WERI-Rb-1 (cell line): ENCODE results near the gene ABCC1.

Experiments
- DNase-seq: peaks from one replicate; pipeline ENCODE4 v3.0.0-alpha.2; 2020
- H3K27ac ChIP-seq: fragments of 250-450 bp; sonication (Bioruptor Pico); 2 replicates; pipeline ENCODE4 v1.5.1; 2020; ENCODE audit warnings: mild to moderate bottlenecking, moderate library complexity
- H3K27me3 ChIP-seq: fragments of 250-450 bp; sonication (Bioruptor Pico); 2 replicates; pipeline ENCODE4 v1.5.1; 2021; ENCODE audit warnings: mild to moderate bottlenecking, low read depth, moderate library complexity; ENCODE audit not compliant: insufficient read depth, severe bottlenecking
- H3K36me3 ChIP-seq: fragments of 250-450 bp; sonication (Bioruptor Pico); 2 replicates; pipeline ENCODE4 v1.5.1; 2020; ENCODE audit warnings: mild to moderate bottlenecking, moderate library complexity
- H3K4me3 ChIP-seq: 2 replicates; pipeline ENCODE4 v1.5.1; 2011; ENCODE audit warnings: low read depth, mild to moderate bottlenecking, control low read depth, low read length
- H3K9me3 ChIP-seq: fragments of 250-450 bp; sonication (Bioruptor Pico); 2 replicates; pipeline ENCODE4 v1.5.1; 2021; ENCODE audit warnings: mild to moderate bottlenecking, moderate library complexity; ENCODE audit not compliant: severe bottlenecking
- TF ChIP-seq, protein P1 (sequence below): IDR thresholded peaks from 2 replicates; pipeline ENCODE4 v1.5.1; 2011; ENCODE audit warnings: low read depth, mild to moderate bottlenecking, control low read depth, inconsistent platforms, low read length

The ABCC1 gene

GRCh38 chr16:16081141-16081540 is 131.7 kb downstream of the ABCC1 start:
- no peak for DNase-seq
- H3K27ac ChIP-seq = no peak overlapping the region
- H3K27me3 ChIP-seq = no peaks in the 10 kb centered on the region
- no peaks in the 10 kb centered on the region for H3K9me3 ChIP-seq
- TF ChIP-seq, protein P1, sequence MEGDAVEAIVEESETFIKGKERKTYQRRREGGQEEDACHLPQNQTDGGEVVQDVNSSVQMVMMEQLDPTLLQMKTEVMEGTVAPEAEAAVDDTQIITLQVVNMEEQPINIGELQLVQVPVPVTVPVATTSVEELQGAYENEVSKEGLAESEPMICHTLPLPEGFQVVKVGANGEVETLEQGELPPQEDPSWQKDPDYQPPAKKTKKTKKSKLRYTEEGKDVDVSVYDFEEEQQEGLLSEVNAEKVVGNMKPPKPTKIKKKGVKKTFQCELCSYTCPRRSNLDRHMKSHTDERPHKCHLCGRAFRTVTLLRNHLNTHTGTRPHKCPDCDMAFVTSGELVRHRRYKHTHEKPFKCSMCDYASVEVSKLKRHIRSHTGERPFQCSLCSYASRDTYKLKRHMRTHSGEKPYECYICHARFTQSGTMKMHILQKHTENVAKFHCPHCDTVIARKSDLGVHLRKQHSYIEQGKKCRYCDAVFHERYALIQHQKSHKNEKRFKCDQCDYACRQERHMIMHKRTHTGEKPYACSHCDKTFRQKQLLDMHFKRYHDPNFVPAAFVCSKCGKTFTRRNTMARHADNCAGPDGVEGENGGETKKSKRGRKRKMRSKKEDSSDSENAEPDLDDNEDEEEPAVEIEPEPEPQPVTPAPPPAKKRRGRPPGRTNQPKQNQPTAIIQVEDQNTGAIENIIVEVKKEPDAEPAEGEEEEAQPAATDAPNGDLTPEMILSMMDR = no peak
- H3K4me3 ChIP-seq = no peak overlapping the region
- peaks cover 53% of the 10 kb centered on the region for H3K36me3 ChIP-seq

GRCh38 chr16:16082255-16082654 is 132.8 kb downstream of the ABCC1 start:
- Histone ChIP-seq H3K27me3 (no peaks in the 10 kb centered on the region), H3K27ac (no peak overlapping the region), H3K36me3 (peaks cover 46% of the 10 kb centered on the region), H3K9me3 (no peaks in the 10 kb centered on the region), H3K4me3 (no peak overlapping the region)
- TF ChIP-seq, protein P1 = no peak
- DNase-seq = no peak

GRCh38 chr16:16083421-16084156 is 134.2 kb downstream of the ABCC1 start:
- Histone ChIP-seq H3K36me3 (peaks cover 45% of the 10 kb centered on the region), H3K4me3 (no peak overlapping the region), H3K27ac (no peak overlapping the region), H3K27me3 (no peaks in the 10 kb centered on the region), H3K9me3 (no peaks in the 10 kb centered on the region)
- peak; percentile 13 for DNase-seq
- TF ChIP-seq, protein P1 = no peak

- Histone ChIP-seq H3K27me3 (no peaks in the 10 kb centered on the region), H3K36me3 (peaks cover 50% of the 10 kb centered on the region), H3K4me3 (no peak overlapping the region), H3K27ac (no peak overlapping the region), H3K9me3 (no peaks in the 10 kb centered on the region)
- DNase-seq = no peak
- TF ChIP-seq, protein P1 = no peak
These were observed 135.5 kb downstream of the ABCC1 start for GRCh38 chr16:16084874-16085273.

DNA sequence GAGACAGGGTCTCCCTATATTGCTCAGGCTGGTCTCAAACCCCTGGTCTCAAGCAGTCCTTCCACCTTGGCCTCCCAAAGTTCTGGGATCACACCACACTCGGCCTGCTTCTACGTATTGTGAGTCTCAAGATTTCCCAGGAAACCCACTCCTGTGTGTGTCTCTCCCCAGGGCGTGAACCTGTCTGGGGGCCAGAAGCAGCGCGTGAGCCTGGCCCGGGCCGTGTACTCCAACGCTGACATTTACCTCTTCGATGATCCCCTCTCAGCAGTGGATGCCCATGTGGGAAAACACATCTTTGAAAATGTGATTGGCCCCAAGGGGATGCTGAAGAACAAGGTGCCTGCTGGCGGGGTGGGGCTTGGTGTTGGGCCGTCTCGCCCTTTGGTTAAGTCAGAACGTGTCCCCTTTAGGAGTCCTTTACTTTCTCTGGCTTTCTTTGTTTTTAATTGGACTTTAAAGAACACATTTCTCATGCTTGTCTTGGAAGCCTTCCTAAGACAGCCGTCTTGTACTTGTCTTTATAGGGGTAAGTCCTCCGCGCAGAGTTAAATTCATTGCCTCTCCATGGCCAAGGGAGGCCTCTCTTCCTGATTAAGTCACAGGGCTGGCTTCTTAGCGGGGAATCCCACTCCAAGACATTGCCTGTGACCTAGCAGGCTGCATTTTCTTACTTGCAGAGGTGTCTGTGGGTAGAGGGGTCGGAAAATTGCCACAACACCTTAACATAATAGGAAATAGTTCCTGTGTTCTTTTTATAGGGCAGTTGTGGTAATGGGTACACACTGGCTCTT is 137.4 kb downstream of the ABCC1 start:
- no peak overlapping the region for H3K4me3 ChIP-seq
- no peak overlapping the region for H3K27ac ChIP-seq
- no peaks in the 10 kb centered on the region for H3K27me3 ChIP-seq
- H3K36me3 ChIP-seq = peaks cover 51% of the 10 kb centered on the region
- H3K9me3 ChIP-seq = no peaks in the 10 kb centered on the region
- DNase-seq = no peak
- TF ChIP-seq, protein P1 = no peak
